NB4 (cell line): ENCODE measurements around the gene THBS1.

Experiments used
- DNase-seq: peaks from one replicate; pipeline ENCODE4 v3.0.0; 2010; ENCODE audit warnings: low read depth
- H3K4me3 ChIP-seq: one replicate; pipeline ENCODE4 v1.5.1; 2011; ENCODE audit warnings: mild to moderate bottlenecking, low read depth, low read length, moderate library complexity
- CTCF ChIP-seq: IDR thresholded peaks from one replicate; pipeline ENCODE4 v1.5.1; 2012; ENCODE audit warnings: low read depth, low read length
- MAX ChIP-seq: IDR thresholded peaks from 2 replicates; pipeline ENCODE4 v1.6.1; 2011; ENCODE audit warnings: low read depth, low read length
- MYC ChIP-seq: IDR thresholded peaks from 2 replicates; pipeline ENCODE4 v1.6.1; 2011; ENCODE audit warnings: low read depth, low read length
- POLR2A ChIP-seq: IDR thresholded peaks from 2 replicates; pipeline ENCODE4 v1.6.1; 2011; ENCODE audit warnings: mild to moderate bottlenecking; ENCODE audit not compliant: insufficient read length; ENCODE audit errors: extremely low read depth

Gene THBS1

GRCh38 chr15:39645138-39645975 lies 64.5 kb downstream of the THBS1 start:
- no peak for DNase-seq
- TF ChIP-seq MAX (no peak), MYC (no peak), POLR2A (no peak), CTCF (no peak)

GRCh38 chr15:39645976-39646257 lies 65.0 kb downstream of the THBS1 start:
- no peak overlapping the region for H3K4me3 ChIP-seq
- TF ChIP-seq POLR2A (no peak), MYC (no peak), MAX (no peak), CTCF (no peak)
- DNase-seq = no peak

More at GRCh38 chr15:39645138-39645975, 64.5 kb downstream of the THBS1 start:
- H3K4me3 ChIP-seq = no peak overlapping the region

DNA sequence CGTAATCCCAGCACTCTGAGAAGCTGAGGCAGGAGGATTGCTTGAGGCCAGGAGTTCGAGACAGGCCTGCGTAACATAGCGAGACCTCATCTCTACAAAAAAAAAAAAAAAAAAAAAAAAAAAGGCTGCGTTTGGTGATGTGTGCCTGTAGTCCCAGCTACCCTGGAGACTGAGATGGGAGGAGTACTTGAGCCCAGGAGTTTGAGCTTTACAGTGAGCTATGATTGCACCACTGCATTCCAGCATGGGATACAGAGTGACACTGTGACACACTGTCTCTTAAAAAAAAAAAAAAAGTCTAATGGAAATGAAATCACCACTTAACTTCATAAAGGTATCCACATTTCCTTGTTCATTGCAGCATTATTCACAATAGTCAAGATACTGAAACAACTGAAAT lies 65.5 kb downstream of the THBS1 start:
- no peak overlapping the region for H3K4me3 ChIP-seq
- TF ChIP-seq POLR2A (no peak), MAX (no peak), MYC (no peak), CTCF (no peak)
- DNase-seq = no peak
